ENCODE data around the gene RAMACL. TPM values are rescaled to one million over a fixed set of nuclear protein-coding genes. Genes with fewer than 3 reads are reported as not detected.
"Not testable (repeated sequence)": the region's sequence is repeated elsewhere in the genome, so short reads cannot be mapped to it uniquely, and the experiment has no call there.

RAMACL gene
- total RNA-seq, 1 donor from 2014 or later = 1.4 TPM

DNA sequence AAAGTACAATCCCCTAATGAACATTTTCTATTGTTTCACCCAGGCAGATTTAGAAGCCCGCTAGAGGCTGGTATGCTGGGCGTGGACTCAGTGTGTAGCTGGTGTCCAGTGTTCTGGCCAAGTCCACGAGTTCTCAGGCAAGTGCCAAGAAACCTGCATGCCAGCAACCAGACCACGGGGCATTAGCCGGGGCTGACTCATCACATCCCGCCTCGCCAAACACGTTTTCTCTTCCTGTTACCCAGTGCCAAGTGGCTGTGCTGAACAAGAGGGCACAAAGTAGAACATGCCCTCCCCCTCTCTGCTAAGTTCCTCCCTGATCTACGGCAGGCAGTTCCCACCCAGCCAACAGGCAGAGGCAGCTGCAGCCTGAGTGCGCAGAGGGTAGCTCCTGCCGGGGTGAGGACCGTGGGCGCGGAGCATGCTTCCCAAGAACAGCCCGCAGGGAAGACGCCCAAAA, 29.6 kb downstream of the RAMACL start:
- peak; percentile 99 for DNase-seq (ENCODE audit: low read depth, low spot score)

DNA sequence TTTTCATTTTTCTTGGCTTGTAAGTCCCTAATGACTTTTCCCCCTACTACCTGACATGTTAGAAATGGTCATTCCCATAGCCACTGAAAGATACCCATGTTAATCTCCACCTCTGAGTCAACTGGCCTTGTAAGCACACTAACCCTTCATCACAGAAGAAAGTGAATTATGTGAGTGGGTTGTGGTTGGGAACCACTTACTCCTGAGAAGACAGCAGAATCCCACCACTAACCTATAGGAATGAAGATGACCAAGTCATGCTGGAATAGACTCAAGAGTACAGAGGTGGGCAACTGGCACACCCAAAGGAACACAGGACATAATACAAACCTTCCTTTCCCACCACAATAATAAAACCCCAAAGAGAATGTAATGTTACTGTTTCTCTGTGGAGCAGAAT, 30.1 kb downstream of the RAMACL start:
- no peak for DNase-seq (ENCODE audit: low read depth, low spot score)

DNA sequence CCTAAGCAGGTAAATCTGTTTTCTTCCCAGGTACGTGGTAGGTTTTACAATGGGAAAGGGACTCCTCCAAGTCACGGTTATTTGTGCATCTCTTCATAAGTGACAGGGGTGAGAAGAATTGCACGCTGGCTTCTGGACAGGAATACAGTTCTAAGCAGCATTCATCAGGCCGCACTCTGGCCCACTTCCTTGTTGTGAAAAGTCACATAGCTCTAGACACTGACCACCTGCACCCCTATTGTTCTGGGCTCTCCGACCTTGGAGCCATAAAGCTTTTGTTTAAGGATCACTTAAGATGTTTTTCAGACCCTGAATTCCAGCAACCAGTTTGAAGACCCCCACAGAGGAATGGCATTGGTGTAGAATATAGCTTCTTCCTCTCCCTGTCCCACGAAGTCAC, 31.4 kb downstream of the RAMACL start:
- DNase-seq (ENCODE audit: low read depth, low spot score) = no peak

DNA sequence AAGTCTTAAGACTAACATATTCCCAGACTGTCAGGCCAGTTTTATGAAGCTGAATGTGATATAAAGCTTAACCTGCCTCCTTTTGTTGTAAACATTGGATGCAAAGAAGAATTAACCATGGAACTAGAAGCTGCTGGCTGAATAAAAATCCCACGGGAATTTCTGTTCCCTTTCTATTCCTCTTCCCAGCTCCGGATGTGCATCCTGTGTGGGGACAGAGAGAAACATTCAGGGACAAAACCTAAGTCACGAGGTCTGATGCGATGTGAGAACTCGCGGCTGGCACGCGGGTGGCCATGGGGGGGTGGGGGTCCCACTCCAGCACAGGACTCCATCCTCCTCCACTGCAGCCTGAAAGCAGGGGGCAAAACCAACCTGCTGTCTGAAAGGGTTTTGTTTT, 32.2 kb downstream of the RAMACL start:
- DNase-seq (ENCODE audit: low read depth, low spot score) = no peak

DNA sequence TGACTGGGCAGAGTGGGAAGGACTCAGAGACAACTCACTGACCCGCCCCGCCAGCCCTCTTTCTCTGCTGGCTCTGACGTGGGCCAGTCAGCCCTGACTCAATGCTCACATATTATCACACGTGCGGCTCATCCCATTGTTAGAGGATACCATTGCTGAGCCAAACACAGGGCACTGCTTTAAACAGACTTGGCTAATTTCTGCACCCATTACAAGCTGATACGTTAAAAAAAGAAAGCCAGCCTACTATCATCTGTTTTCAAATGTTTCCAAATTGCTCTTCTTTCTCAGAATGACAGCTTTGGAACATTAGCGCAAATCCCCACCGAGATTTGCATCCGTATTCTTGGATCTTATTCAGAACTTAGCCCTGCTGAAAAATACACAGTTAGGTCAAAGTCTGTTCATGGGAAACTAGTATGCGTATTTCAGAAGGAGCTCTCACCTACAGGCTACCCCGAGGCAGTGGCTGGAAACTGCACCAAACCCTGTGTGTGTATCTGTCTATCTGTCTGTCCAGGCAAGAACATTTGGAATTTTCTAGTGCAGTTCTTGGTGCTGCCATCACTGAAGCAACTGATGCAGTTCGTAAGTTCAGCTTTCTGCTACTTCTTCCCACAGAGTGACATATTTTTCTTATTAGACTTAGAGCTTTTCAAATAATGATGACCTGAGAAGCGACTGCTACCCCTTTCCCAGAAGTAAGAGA, 32.8 kb downstream of the RAMACL start:
- no peak for DNase-seq (ENCODE audit: low read depth, low spot score)

DNA sequence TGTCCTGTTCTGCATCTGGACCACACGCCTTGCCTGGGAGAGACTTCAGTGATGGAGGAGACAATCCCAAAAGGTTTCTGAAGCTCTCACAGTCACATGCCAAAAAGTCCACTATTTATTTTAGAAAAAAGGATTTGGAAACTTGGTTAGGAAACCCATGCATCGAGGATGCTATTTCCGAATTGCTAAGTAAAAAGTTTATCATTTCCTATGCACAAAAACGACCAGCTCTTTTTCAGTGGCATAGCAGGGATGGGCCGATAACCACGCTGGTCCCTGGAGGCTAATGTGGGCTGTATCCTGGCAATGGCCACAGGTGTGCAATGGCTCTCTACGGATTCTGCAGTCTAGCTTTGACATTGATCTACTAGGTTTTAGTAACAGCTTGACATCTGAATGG, 33.9 kb downstream of the RAMACL start:
- DNase-seq (ENCODE audit: low read depth, low spot score) = no peak

DNA sequence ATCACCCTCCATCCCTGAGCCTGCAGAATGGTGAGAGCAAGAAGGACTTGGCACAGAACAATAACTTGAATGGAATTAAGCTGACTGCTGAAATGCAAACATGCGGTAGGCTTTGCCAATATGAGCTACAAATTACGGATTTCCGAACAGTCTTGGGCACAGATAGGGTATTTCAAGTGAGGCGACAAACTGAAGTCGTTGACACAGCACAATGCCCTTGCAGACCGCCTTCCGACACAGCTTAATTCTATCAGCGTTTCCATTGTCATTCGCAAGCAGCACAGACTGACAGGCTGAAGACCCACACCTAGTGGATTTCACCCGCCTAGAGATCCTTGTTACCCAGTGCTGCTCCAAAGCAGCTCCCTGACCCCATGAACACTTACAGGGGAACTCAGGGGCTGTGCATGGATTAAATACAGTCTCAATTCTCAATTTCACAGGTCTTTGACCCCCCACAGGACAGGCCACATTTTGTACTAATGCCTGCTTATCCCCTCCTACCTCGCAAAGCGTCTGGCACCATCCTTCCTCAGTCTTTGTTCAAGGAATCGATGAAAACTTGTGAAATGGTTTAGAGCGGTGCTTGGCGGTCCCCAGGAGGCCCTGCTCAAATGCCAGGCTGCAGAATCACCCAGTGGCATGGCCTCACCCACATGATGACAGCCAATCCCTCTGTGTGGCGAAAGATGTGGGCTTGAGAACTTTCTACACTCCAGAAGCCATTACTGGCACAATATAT, 34.6 kb downstream of the RAMACL start:
- DNase-seq (ENCODE audit: low read depth, low spot score) = no peak

DNA sequence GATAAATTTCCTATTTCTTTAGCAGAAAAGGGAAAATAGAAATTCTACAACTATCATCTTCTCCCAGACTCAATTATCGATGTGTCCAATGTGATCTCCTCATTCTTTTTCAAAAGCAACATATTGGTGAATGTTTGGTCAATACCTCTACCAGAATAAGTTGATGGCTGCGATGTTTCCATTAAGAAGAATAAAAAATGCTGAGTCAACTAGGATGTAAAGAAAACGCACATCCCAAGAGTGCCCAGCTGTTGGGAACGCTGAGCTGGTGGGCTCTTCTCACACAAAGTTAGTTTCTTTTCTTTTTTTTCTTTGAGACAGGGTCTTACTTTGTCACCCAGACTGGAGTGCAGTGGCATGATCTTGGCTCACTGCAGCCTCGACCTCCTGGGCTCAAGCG, 39.8 kb downstream of the RAMACL start:
- no peak for DNase-seq (ENCODE audit: low read depth, low spot score)

DNA sequence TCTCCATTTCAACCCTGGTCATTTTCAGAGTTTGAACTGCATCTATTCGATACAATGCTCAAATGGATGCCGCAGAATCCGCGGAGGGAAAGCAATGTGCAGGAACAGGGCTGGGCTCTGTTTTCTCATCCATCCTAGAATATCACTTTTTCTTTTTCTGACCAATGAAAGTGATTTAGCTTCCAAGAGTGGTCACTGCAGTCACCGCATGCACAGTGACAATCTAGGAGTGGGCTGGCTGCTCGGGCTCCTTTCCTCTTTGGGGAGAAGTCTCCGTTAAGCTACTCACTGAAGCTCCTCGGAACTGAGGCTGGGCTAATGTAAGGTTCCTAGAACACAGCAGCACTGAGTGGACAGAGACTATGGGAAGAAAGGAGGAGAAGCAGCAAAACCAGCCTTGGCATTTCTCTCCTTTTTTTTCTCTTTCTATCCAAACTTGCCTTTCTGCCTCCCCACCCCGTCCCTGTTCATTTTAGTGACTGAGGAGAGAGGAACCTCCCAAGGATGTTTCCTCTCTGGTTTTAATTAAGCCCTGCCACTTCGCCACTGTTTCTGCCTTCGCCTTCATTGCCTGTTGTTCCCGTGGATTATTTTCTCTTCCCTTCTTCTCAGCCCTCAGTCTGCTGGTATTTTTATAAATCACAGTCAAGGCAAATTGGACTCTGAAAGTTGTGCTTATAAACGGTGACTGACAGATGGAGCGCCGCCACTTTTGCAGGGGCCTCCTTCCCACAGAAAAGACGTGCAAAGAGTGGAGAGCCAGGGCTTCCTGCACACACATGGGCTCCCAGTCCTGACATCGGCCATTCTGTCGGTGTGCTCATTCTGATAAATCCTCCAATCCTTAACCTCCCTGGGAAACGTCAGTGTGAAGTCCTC, 41.1 kb downstream of the RAMACL start:
- no peak for DNase-seq (ENCODE audit: low read depth, low spot score)

DNA sequence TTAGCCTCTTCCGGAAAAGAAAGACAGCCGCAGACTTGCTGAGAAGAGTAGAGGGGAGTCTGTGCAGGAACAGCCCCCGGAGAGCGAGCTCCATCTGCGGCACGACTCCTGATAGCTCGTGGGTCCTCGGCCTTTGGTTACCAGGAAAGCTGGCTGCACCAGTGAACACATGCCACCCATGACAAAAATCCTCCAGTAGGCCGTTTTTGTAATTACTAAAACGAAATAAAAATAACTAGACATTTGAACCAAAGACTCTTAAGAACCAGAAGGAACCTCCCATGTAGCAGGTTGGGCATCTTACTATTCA, 42.2 kb downstream of the RAMACL start:
- DNase-seq (ENCODE audit: low read depth, low spot score) = no peak

DNA sequence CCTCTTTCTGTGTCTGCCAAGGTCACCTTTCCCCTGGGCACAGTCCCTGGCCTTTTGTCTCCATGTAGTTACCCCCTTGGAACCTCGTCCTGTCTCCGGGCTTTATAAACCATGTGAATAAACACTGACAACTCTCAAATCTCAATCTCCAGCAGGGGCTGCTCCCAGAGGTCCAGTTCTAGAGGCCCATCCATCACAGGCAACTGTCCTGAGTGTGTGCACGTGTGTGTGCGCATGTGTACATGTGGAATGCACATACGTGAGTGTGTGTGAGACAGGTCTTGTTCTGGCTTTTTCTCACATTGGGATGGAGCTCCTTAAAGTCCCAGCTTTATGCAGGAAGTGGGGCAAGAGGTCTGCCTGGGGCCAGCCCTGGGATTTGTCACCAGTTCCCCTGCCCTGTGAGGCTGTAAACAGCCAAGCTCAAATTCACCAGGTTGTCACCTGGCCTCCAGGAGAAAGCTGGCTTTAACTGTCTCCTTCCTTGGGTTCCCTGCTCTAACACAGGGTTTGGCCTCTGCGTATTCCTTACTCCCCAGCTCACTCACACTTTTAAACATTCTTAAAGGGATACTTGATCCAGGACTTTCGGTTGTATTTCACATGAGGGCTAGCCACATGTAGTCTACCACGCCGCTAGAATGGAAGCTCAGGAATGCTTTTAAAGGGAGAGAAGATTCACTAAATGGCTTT, 42.7 kb downstream of the RAMACL start:
- DNase-seq (ENCODE audit: low read depth, low spot score) = no peak

DNA sequence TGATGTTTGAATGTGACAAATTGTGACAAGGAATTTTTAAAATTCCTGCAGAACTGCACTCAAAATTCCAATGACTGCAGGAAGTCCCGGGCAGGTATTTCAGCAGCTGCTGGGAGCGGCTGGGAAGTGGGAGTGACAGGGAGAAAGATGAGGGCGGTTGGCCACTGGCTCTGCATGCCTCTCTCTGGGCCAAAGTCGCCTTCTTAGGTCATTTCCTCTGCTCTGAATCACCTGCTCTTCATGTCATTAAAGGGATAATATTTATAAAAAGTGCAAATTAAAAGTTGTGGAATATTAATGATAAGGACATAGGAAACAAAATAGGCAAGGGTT, 43.9 kb downstream of the RAMACL start:
- no peak for DNase-seq (ENCODE audit: low read depth, low spot score)

DNA sequence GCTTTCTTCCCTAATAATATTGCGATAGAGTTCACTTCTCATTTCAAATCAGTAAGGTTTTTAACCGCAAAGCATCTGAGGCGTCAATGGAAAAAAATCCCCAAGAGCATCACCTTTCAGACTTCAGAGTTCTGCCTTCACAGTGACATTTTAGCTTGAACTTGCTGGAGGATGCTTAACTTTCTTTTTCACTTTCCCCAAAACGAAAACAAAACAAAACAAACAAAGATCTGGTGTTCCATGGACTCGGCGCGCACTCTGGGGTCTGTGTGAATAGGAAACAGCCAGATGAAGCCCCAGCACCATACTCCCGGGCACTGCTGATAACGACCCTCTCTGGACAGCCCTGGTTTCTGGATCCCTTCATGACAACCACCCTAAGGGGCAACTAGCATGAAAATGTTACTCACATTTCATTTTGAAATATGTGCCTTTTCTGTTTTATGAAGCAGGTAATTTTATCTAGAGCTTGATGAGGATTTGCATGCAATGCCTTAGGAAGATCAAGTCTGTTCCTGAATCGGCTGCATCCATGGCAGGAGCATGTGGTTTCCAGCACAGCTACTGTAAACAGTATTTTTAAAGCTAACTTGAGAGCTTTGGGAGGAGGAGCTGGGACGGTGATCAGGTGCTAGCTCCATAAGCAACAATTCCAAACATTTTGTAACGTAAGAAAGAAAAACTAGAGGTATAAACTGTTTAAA, 44.5 kb downstream of the RAMACL start:
- DNase-seq (ENCODE audit: low read depth, low spot score) = no peak

DNA sequence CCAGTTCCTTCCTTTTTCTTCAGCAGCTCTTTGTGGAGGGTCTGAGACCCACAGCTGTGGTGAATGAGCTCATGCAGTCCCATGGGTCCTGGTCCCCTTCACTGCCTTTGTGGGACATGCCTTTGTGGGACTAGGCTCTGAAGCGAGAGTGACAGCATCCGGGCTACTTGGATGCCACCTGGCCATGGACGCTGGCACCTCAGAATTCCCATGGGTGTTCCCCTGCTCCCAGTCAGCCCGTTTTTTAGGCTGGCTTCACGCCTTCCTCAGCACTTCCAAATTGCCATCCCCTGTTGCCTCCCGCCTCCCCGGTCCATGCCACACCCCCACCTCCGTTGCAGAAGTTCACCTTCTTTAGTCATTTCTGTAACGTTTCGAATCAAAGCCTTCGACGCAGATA, 45.1 kb downstream of the RAMACL start:
- no peak for DNase-seq (ENCODE audit: low read depth, low spot score)

DNA sequence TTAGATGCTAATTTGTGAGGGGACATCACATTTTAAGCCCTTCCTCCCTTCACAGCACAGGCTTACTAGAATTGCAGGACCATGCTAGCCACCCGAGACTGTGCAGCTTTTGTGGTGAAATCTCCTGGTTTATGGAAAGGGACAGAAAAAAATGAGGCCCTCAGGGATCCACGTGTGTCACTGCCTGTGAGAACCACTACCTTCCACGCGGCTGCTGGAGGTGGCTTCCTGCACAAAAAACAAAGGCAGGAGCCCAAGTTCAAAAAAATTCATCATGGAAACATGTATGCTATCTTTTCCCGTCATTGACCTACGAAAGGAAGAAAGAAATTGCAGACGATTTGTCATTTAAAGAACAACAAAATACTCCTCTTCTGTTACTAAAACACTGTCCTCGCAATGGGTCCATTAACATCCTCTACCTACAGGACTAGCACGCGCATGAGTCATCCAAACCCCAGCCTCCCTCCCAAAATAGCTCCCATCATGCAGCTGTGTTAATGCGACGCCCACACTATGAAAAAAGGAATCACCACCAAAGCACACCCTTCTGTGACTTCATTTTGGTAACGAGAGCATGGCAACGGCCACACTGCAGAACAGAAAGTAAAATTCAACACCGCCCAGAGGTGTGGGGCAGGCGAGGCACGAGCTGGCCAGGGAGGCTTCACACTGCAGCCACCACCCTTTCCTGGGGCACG, 45.7 kb downstream of the RAMACL start:
- no peak for DNase-seq (ENCODE audit: low read depth, low spot score)

DNA sequence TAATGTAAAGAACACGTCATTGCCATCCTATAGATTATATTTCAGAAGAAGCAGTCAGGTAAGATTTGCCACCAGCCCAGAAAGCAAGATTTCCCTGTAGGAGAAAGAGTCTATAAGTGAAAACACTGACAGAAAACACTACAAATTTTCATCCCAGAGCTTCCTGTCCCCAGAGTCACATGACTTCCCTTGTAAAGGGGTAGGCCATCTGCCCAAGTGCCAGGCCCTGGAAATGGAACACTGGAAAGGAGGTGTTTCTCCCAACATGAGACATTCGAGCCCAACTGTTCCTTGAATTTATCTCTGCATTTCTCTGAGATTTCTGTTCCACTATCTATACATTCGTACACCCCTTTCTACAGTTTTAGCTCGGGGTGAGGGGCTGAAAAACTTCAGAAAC, 46.9 kb downstream of the RAMACL start:
- no peak for DNase-seq (ENCODE audit: low read depth, low spot score)

DNA sequence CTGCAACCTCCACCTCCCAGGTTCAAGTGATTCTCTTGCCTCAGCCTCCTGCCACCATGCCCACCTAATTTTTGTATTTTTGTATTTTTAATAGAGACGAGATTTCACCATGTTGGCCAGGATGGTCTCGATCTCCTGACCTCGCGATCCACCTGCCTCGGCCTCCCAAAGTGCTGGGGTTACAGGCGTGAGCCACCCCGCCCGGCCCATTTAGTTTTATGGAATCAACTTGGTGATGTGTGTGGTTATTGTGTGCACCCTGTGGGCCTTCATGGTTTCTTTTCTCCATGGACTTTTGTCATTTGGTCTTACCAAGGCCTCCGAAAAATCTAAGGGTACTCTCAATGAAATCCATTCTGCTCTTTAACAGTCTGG, 47.5 kb downstream of the RAMACL start:
- DNase-seq (ENCODE audit: low read depth, low spot score) = not testable (repeated sequence)

DNA sequence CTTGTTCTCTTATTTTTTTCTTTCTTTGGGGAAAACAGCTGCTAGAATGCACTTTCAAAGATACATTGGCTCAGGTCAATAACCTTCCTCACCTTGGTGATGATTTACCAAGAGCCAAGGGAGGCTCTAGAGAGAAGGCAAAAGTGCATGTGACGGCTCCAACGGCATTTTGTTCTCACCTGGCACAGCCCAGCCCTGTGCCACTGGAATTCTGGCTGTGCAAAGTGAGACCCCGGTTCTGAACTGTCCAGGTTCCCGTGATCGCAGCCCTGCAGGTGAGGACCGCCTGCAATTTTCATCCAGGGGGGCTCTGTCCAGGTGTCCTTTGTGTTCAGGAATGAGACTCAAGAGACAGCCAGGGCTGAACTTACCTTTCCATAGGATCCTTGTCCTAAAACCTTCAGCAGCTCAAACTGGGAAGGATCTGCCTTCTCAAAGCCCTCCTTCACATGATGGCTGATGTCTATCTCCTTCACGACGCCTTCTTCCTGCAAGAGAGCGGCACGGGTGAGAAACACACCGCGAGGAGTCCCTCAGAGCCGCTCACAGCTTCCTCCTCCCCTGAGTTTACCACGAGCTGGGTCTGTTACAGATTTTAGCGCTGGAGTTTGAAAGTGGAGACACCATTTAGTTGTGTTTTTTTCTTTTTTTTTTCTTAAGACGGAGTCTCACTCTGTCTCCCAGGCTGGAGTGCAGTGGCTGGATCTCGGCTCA, 48.0 kb downstream of the RAMACL start:
- DNase-seq (ENCODE audit: low read depth, low spot score) = no peak

DNA sequence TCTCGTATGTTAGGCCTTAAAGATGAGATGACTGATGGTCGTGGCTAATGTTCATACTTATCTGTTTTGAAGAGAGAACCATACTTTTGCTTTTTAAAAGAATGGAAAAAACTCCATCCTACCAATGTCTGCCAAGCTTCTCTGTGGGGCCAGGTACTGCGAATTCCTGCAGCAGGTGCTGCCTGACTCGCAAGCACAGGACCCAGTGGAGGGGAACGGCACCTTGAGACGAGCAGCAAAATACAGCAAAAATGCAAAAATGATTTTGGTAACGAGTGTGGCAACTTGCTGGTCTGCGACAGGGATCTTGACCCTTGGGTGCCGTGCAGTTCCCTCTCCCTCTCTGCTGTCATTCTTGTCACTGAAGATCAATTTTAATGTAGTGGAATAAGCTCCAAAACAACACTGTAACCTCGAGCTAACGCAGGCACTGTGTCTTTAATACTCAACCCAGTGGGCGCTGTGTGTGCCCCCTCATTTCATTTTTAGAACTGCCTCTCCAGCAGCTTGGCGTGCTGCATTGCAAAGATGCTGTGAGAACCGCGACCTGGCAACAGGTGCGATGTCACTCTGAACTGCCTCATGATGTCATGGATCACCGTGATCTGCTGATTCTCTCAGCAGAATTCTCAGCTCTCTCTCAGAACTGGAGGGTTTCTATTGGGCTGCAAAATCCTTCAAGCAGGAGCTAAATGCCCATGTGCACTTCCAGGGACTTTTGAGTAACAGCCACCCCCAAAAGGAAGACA, 51.6 kb downstream of the RAMACL start:
- no peak for DNase-seq (ENCODE audit: low read depth, low spot score)

Data from pulmonary artery endothelial cell (primary cell).